Ascending aorta (tissue), 2 donors: ENCODE results near the gene TMEM132D. TPM values are rescaled to one million over a fixed set of nuclear protein-coding genes. Genes with fewer than 3 reads are reported as not detected.

Experiments used
- DNase-seq, 2 donors: peaks; one replicate each; pipeline ENCODE4 v3.0.0-alpha.2; 2019; ENCODE audit warnings: low spot score in 2 of 2
- H3K27ac ChIP-seq, 2 donors: fragments of 200-600 bp; sonication (generic); one replicate each; pipeline ENCODE4 v1.5.1; 2016 to 2017; ENCODE audit warnings: mild to moderate bottlenecking in 1 of 2
- H3K27me3 ChIP-seq: fragments of 200-600 bp; sonication (generic); one replicate; pipeline ENCODE4 v1.5.1; 2017
- H3K36me3 ChIP-seq, 2 donors: fragments of 200-600 bp; sonication (generic); one replicate each; pipeline ENCODE4 v1.5.1; 2016
- H3K4me1 ChIP-seq, 2 donors: fragments of 200-600 bp; sonication (generic); one replicate each; pipeline ENCODE4 v1.5.1; 2016 to 2017; ENCODE audit warnings: mild to moderate bottlenecking in 1 of 2
- H3K4me3 ChIP-seq, 2 donors: fragments of 200-600 bp; sonication (generic); one replicate each; pipeline ENCODE4 v1.5.1; 2016 to 2017; ENCODE audit warnings: mild to moderate bottlenecking in 1 of 2
- H3K9me3 ChIP-seq, 2 donors: fragments of 200-600 bp; sonication (generic); one replicate each; pipeline ENCODE4 v1.5.1; 2016
- intact Hi-C: fragments of 100-400 bp; cut with DNase I; formaldehyde crosslinking; loops from one replicate; pipeline ENCODE4 v1.15.1; 2023
- total RNA-seq: library from RNA; depleted of rRNA; stranded (reverse); fragments of >200 nt; gene quantifications from one replicate; pipeline ENCODE4 v1.1.0, GENCODE V29; 2016
- TF ChIP-seq, protein P1 (sequence below), 3 experiments: fragments of 200-600 bp in 2 of 3; fragments of 450-650 bp in 1 of 3; sonication (generic) in 2 of 3; IDR thresholded peaks; one replicate each; pipeline ENCODE4 v1.5.1; 2016 to 2019; ENCODE audit warnings: antibody characterized with exemption in 3 of 3, mild to moderate bottlenecking in 1 of 3, moderate library complexity in 1 of 3

TMEM132D gene
- total RNA-seq, 1 donor from 2014 or later, result not detected

DNA sequence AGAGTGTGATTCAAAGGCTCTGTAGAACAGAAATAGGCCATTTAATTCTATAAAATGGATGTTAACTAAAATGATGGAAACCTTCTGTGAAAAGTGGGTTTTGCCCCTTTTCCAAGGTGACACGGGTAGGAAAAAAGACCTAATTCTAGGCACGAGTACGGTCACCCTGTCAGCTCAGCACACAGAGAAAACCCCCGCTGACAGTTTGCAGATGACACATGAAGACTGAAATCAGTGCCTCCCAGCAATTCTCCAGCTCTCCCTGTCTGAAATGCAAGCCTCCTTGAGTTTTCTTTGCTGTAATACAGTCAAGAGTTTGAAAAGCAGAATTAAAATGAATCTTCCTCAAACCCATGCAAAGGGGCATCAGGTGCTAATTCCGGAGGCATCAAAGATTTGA is 230.0 kb downstream of the TMEM132D start:
- intact Hi-C loops, result no loop called here
- H3K27ac ChIP-seq, result no peak overlapping the region
- TF ChIP-seq, protein P1, sequence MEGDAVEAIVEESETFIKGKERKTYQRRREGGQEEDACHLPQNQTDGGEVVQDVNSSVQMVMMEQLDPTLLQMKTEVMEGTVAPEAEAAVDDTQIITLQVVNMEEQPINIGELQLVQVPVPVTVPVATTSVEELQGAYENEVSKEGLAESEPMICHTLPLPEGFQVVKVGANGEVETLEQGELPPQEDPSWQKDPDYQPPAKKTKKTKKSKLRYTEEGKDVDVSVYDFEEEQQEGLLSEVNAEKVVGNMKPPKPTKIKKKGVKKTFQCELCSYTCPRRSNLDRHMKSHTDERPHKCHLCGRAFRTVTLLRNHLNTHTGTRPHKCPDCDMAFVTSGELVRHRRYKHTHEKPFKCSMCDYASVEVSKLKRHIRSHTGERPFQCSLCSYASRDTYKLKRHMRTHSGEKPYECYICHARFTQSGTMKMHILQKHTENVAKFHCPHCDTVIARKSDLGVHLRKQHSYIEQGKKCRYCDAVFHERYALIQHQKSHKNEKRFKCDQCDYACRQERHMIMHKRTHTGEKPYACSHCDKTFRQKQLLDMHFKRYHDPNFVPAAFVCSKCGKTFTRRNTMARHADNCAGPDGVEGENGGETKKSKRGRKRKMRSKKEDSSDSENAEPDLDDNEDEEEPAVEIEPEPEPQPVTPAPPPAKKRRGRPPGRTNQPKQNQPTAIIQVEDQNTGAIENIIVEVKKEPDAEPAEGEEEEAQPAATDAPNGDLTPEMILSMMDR (IDR thresholded peaks at IDR 0.05), result no peak
- H3K27me3 ChIP-seq, result no peaks in the 10 kb centered on the region
- no peak overlapping the region for H3K4me3 ChIP-seq
- H3K9me3 ChIP-seq, result no peaks in the 10 kb centered on the region
- no peaks in the 10 kb centered on the region for H3K36me3 ChIP-seq
- DNase-seq, result no peak
- no peaks in the 10 kb centered on the region for H3K4me1 ChIP-seq

- H3K9me3 ChIP-seq, result no peaks in the 10 kb centered on the region
- H3K27ac ChIP-seq, result no peak overlapping the region
- no peaks in the 10 kb centered on the region for H3K36me3 ChIP-seq
- no peak overlapping the region for H3K4me3 ChIP-seq
- H3K27me3 ChIP-seq, result no peaks in the 10 kb centered on the region
- TF ChIP-seq, protein P1 (IDR thresholded peaks at IDR 0.05), result no peak
- no peak for DNase-seq
- no peaks in the 10 kb centered on the region for H3K4me1 ChIP-seq
- intact Hi-C loops, result no loop called here
Measured at GRCh38 chr12:129672110-129672509, 231.7 kb downstream of the TMEM132D start.

- no peaks in the 10 kb centered on the region for H3K9me3 ChIP-seq
- TF ChIP-seq, protein P1 (IDR thresholded peaks at IDR 0.05), result no peak
- H3K27me3 ChIP-seq, result no peaks in the 10 kb centered on the region
- H3K27ac ChIP-seq, result no peak overlapping the region
- no peaks in the 10 kb centered on the region for H3K4me1 ChIP-seq
- no peak overlapping the region for H3K4me3 ChIP-seq
- no peak for DNase-seq
- intact Hi-C loops, result no loop called here
- H3K36me3 ChIP-seq, result no peaks in the 10 kb centered on the region
Measured at GRCh38 chr12:129670256-129670920, 233.4 kb downstream of the TMEM132D start.

- no peak overlapping the region for H3K27ac ChIP-seq
- intact Hi-C loops, result no loop called here
- no peaks in the 10 kb centered on the region for H3K36me3 ChIP-seq
- H3K4me3 ChIP-seq, result no peak overlapping the region
- H3K4me1 ChIP-seq, result no peaks in the 10 kb centered on the region
- TF ChIP-seq, protein P1 (IDR thresholded peaks at IDR 0.05), result no peak
- H3K9me3 ChIP-seq, result no peaks in the 10 kb centered on the region
- no peaks in the 10 kb centered on the region for H3K27me3 ChIP-seq
- no peak for DNase-seq
Measured at GRCh38 chr12:129665414-129665813, 238.4 kb downstream of the TMEM132D start.

- no peaks in the 10 kb centered on the region for H3K27me3 ChIP-seq
- no peaks in the 10 kb centered on the region for H3K9me3 ChIP-seq
- H3K4me3 ChIP-seq, result no peak overlapping the region
- no peaks in the 10 kb centered on the region for H3K36me3 ChIP-seq
- DNase-seq, result no peak
- TF ChIP-seq, protein P1 (IDR thresholded peaks at IDR 0.05), result no peak
- intact Hi-C loops, result no loop called here
- H3K4me1 ChIP-seq, result no peaks in the 10 kb centered on the region
- H3K27ac ChIP-seq, result no peak overlapping the region
Measured at GRCh38 chr12:129662234-129662633, 241.6 kb downstream of the TMEM132D start.

DNA sequence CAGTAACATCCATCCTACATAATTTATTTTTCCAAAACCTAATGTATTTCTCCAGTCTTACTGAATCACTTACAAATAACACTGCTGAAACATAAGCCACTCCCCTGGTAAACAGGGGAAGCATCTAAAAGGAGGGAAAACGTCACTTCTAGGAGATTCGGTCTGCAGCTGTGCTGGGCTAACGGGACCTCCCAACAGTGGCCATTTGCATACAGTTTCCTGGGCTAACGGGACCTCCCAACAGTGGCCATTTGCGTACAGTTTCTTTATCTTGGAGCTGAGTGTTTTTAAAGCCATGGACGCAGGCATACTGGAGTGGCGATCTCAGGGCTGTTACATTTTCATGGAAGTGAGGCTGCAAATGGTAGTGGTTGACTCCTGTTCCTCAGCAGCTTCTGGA is 242.9 kb downstream of the TMEM132D start:
- Histone ChIP-seq H3K9me3 (no peaks in the 10 kb centered on the region), H3K4me1 (no peaks in the 10 kb centered on the region), H3K4me3 (no peak overlapping the region), H3K36me3 (no peaks in the 10 kb centered on the region), H3K27me3 (no peaks in the 10 kb centered on the region), H3K27ac (no peak overlapping the region)
- TF ChIP-seq, protein P1 (IDR thresholded peaks at IDR 0.05), result no peak
- DNase-seq, result no peak
- intact Hi-C loops, result no loop called here
